Measurements from ENCODE around the gene ERBB4.

Gene ERBB4

DNA sequence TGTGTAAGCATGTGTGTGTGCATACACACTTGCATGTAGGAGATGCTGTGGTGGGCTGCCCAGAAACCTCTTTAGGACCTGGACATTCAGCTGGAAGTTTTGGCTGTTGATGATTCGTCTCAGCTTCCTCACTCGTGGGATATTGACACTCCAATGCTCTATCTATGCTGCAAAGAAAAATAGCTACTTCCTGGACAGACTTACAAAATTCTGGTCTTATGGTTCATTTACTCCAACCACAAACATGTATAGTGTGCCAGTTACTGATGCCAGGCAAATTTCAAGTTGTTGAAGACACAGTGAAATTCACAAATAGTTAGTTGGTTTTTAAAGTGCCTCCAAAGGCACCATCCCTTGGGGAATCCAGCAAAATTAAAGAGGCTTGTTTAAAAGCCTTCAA is 1099.6 kb downstream of the ERBB4 start:
- in situ Hi-C loops (cut with MboI; ENCODE audit: low sequenced_read_pairs), result no loop called here

DNA sequence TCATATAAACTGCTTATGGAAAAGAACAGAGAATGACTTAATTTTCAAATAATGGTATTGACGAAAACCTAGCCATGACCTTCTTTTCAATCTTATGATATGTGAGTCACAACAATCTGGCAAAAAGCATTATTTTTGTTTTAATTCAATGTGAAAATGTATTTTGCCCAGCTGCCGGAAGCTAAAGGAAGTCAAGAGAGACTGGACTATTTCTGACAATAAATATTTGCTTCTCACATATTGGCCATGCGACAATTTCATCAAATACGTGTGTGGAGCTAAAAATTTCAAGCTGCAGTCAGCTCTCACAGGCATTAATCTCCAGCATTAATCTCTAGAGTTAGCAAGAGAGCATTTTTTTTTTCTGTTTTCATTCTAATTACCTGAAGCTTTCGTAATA is 1101.2 kb downstream of the ERBB4 start:
- in situ Hi-C loops (cut with MboI; ENCODE audit: low sequenced_read_pairs), result no loop called here

DNA sequence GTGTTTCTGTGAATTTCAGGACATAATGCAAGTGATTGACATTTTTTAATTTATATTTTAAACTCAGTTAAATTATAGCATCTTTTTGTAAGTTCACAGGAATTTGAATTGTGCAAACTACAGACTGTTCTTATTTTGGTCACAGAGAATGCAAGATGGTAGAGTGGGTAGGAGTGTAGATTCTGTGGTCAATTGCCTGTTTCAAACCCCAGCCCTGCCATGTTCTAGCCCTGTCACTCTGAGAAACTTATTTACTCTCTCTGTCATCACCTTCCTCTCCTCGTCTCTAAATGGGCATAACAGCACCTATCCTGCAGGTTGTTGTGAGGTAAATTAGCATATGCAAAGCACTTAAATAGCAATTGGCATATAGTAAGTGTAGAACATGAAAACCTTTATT is 1102.4 kb downstream of the ERBB4 start:
- in situ Hi-C loops (cut with MboI; ENCODE audit: low sequenced_read_pairs), result no loop called here

DNA sequence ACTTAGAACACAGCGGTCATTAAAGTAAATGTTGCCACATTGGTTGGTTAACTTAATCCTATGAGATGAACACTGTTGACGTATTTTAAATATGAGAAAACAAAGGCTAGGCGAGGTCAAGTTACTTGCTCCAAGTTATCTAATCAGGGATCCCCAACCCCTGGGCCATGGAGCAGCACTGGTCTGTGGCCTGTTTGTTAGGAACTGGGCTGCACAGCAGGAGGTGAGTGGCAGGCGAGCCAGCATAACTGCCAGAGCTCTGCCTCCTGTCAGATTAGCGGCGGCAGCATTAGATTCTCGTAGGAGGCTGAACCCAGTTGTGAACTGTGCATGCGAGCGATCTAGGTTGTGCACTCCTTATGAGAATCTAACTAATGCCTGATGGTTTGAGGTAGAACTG is 1103.3 kb downstream of the ERBB4 start:
- in situ Hi-C loops (cut with MboI; ENCODE audit: low sequenced_read_pairs), result no loop called here

DNA sequence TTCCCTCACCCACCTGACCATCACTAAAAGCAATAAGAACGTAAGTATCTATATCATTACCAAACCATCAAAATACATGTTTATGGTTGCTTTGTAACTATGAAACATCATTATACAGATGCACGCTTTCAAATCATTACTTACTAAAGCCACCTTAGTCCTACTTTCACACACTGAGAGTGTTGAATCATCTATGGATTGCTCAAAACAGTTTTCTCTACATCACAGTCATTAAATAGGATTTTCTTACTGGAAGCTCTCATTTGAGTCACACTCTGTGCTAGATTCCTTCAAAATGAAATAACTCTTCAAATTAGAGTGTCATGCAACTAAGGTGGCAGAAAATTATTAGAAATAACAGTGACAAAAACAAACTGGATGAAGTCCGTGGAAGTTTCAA is 1103.8 kb downstream of the ERBB4 start:
- in situ Hi-C loops (cut with MboI; ENCODE audit: low sequenced_read_pairs), result no loop called here

DNA sequence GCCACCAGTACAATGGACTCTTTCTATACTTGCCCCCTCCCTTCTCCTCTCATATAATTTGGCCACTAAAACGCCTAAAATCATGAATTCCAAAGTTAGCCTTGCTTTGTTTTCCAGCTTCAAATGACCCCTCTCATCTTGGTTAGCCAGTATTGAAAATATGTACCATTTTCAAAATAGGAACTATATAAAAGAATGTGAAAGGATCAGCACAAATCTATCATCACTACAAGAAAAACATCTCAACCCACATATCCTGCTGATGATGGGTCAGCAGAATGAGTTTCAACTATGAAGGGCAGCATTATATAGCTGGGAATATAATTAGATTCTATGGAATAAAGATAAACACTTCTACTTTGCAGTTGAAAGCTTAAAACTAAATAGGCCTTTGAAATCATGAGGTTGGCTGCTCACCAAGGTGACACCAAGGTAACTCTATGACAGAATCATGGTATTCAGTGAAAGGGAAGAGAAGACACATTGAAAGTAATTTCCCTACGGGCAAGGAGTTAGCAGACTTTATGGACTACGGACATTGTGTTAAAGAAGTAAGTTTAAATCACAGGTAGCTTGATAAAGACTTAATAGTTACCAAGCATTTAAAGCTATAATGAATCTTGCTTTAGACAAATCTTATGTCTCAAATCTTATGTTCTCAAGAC is 1109.2 kb downstream of the ERBB4 start:
- in situ Hi-C loops (cut with MboI; ENCODE audit: low sequenced_read_pairs), result no loop called here

DNA sequence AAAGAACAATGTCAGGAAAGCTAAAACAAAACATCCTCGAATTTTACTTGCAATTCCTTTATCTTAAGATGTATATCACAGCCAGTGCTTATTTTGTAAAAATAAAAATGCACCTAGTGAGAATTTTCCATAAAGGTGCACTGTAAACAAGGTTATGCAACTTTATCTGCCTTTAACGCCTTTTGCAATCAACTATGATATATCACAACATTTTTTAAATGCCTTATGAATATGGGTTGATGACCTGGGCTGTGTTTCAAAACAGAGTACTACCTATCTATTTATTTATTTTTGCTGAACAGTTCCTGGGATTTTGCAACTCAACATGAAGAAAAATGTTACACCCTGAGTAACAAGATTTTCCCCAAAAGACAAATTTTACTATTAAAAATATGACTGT is 1112.4 kb downstream of the ERBB4 start:
- in situ Hi-C loops (cut with MboI; ENCODE audit: low sequenced_read_pairs), result no loop called here

DNA sequence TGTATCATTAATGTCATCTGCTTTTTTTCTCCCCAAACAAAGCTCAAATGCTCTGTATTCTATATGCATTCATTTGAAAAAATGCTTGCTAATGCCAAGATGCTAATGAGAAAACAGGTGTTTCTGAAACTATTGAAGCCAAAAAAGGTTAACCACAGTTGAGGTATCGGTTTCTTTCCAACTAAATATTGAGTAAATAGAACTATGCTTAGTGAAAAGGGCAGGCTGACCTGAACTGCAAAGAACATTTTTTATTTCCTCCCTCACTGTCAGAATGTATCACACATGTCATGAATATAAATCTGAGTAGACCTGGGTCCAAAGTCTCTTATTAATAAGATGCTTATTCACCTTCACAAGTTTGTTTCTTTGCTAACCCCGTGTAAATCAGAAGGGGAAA is 1115.6 kb downstream of the ERBB4 start:
- in situ Hi-C loops (cut with MboI; ENCODE audit: low sequenced_read_pairs), result no loop called here

DNA sequence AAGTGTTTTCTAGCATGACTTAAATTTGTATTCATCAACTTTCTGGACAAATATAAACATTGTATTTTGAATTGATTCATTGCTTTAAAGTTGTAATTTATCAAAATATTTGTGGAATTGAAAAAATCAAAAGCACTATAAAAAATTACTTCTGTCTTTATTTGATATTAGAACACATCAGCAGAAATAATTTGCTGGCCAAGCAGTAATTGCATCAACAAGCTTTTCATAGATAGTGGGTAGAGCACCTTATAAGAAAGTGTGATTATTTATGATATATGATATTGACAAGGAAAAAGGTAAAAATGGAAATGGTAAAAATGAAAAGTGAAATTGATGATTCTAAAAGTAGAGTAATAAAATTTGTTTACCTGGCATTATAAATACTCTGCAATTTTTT is 1121.1 kb downstream of the ERBB4 start:
- in situ Hi-C loops (cut with MboI; ENCODE audit: low sequenced_read_pairs), result no loop called here

DNA sequence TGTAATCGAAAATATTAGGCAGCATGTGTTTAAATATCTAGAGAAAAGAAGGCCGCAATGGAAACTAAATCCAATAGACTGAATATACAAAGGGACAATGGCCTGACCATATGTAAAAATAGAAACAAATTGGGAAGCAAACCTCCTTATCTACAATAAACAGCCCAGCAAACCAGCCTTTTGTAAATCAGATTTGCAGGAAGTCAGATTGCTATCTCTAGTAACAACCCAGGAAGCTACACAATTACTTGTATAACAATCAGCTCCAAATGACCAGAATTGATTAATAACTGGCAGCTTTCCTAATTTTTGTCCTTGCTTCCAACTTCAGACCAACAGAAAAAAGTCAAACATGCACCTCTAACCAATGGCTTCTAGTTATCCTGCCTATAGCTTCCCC is 1122.2 kb downstream of the ERBB4 start:
- in situ Hi-C loops (cut with MboI; ENCODE audit: low sequenced_read_pairs), result no loop called here

DNA sequence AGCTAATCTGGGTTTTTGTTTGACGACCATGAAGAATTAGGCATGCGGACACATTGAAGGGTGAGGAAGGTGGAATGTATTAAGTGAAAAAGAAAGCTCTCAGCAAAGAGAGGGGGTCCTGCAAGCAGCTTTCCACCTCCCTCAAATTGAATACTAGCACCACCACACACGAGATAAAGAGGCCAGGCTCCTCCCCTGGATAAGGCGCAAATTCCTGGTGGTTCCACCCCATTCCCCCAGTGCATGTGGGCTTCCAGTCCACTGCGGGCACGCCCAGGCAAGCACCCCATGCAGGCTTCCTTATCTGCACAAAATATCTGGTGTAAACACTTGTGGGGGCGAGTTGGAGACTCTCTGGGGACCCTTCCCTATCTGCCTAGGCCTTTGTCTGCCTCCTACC is 1124.9 kb downstream of the ERBB4 start:
- in situ Hi-C loops (cut with MboI; ENCODE audit: low sequenced_read_pairs), result no loop called here

DNA sequence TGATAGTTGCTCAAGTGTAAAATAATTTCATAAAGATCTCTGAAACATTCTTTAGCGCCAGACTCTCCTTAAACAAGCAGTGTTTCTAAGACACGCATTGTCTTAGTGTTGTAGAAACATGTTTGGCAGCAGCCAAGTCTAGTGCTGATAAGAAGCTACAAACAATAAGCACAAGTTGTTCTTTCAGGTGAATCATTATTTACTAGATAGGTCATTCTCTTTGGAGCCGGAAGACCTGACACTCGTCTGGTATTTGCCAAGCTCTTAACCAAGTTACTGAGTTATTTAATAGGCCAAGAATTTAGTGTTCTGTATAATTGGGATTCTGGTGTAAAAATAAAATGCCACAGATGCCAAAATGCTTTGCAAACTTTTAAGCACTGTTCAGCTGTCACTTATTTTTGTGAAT is 1130.1 kb downstream of the ERBB4 start:
- in situ Hi-C loops (cut with MboI; ENCODE audit: low sequenced_read_pairs), result no loop called here

DNA sequence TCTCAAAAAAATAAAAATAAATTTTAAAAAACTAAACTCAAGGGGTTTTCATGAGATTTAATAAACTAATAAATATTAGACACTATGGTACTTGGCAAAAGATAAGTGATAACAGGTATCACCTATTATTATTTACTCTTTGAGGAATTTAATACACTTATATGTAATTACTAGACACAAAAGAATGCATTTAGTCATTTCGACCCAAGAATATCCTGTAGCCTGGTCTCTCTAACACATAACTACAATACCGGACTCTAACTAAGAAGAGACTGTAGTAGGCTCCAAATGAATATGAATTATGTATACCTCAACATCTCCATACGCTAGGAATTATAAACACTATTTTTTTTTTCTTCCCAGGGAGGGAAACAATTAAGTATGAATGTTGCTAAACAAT is 1131.5 kb downstream of the ERBB4 start:
- in situ Hi-C loops (cut with MboI; ENCODE audit: low sequenced_read_pairs), result no loop called here

DNA sequence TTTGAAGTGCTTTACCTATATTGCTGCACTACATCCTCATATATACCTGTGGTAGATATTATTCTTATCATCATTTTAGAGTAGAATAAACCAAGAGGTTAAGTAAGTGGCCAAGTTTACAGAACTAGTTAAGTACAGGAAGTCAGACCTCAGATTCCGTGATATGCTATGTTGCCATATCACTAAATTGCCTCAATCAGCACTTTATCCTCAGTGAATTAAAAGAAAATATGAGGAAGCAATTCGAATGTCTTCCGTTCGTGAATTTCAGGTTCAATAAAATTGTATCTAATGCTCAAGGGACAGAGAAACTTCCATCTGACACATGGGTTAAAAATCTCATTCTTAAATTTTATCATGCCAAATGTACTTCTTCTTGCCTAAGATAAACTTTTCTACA is 1133.6 kb downstream of the ERBB4 start:
- in situ Hi-C loops (cut with MboI; ENCODE audit: low sequenced_read_pairs), result no loop called here

DNA sequence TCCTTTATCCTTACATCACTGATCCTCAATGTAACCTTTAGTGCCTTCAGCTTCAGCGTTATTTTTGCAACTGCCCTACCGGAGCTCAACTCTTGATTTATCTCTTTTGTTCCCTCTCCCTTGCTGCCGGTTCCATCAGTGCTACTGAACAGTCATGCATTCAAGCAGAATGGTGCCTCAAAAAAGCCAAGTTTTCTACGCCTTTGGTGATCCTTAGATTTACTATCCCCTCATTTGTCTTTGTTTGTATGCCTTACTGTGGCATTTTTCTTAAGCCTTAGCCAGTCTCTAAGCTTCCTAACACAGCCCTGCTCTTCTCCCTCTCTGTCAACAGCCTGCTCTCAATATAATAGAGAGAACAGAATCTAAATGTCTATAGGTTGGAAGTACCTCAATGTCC is 1134.5 kb downstream of the ERBB4 start:
- in situ Hi-C loops (cut with MboI; ENCODE audit: low sequenced_read_pairs), result no loop called here

DNA sequence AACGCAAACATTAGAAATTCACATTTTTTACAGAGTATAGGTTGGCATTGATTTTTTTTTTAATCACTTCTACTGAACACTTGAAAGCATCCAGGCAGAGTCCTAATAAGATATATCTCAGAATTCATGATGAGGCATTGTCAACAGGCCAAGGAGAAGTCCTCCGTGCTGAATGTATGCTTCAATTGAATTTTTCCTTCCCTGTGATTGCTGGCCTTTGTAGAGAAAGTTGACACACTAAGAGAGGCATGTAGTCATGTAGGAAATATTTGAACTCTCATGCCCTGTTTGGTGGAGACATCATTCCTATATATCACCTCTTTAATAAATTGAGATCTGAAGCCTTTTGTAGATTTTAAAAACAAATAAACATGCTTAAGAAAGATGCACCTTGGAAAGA is 1137.3 kb downstream of the ERBB4 start:
- in situ Hi-C loops (cut with MboI; ENCODE audit: low sequenced_read_pairs), result no loop called here

DNA sequence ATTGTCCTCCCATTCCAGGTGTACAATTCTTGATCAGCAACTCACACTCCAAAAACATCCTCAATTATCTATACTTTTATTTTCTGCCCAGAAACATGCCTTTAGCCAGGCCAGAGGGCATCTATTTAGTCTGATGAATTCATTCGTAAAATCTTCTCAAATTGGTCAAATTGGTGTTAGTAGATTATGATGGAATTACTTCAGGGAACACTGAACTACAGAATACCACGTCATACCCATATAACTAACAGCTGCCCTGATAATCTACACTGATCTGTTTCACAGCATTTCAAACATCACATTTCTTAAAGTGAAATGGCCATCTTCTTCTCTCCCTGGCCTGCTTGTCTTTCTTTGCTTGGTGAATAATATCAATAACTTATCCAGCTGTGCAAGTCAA is 1140.8 kb downstream of the ERBB4 start:
- in situ Hi-C loops (cut with MboI; ENCODE audit: low sequenced_read_pairs), result no loop called here

DNA sequence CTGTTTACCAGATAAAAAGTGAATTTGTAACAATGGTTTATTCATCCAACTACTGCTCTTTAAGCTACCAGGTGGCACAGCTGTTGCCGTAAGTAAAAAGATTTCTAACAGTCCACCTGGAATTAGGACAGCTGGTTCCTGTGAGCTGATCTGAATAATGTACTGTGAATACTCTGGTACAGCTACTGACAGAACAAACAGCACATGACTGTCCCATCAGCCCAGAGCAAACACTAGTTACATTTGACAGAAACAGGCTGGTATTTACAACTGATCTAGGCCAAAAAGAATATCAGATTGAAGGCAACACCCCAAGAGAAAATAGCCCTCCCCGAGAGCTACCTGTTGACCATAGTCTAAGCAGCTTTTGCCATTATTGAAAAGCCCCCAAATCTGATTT is 1141.8 kb downstream of the ERBB4 start:
- in situ Hi-C loops (cut with MboI; ENCODE audit: low sequenced_read_pairs), result no loop called here

DNA sequence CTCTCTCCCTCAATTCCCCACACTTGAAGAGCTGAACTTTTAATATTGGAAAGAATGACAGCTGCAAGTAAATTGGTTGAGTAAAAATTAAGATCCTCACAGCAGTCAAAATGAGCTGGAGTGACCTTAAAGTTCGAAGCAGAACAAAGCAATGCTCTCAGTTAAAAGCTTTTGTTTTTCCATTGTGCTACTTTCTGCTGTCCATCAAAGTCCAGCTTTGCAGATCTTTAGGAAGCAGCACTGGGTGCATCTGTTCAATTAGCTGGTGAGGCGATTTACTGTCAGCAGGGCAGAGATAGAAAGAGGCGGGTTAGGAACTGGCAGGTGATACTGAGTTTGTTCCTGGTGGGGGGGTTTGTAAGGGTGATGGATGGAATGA is 1147.4 kb downstream of the ERBB4 start:
- in situ Hi-C loops (cut with MboI; ENCODE audit: low sequenced_read_pairs), result no loop called here

DNA sequence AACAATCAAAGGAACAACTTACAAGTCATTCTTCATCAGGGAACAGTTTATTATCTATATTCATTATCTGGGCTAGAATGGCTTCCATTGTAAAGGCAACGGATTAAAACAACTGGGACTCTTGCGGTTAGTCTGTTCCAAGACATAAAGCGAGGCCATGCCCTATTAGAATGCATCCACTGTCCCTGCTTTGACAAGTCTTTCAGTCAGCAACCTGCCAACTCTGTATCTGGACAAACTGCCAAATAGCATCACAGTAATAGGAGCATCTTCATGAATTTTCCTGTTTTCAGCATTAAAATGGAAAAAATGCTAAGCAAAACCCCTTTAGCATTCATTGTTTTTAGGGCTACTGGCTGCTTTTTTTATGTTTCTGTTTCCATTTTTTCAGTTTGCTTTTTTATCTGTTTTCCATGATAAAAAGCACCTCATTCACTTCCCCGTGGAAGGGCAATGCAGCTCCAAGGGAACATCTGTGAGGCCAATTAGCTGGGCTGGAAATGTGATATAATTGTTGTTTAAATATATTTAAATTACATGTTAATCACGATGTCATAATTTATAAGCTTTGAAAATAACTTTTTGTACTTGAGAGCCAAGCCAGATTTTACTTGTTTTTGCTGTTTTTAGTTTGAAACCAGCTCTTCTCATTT is 1147.9 kb downstream of the ERBB4 start:
- in situ Hi-C loops (cut with MboI; ENCODE audit: low sequenced_read_pairs), result no loop called here

DNA sequence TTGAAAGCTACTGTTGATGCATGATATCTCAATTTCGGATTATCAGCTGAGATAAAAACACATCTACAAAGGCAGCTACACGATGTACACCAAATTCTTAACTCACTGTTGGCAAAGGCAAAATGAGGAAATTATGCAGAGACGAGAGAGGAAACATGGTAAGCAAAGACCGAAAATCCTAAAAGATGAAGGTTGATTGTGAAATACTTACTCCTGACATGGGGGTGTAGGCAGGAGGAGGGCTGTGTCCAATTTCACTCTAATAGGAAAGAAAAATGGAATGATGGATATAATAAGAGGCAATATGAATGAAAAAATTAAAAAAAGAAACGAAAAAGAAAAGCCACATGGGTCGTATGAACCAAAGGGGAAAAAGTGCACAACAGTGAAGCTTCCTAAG is 1150.9 kb downstream of the ERBB4 start:
- in situ Hi-C loops (cut with MboI; ENCODE audit: low sequenced_read_pairs), result no loop called here

DNA sequence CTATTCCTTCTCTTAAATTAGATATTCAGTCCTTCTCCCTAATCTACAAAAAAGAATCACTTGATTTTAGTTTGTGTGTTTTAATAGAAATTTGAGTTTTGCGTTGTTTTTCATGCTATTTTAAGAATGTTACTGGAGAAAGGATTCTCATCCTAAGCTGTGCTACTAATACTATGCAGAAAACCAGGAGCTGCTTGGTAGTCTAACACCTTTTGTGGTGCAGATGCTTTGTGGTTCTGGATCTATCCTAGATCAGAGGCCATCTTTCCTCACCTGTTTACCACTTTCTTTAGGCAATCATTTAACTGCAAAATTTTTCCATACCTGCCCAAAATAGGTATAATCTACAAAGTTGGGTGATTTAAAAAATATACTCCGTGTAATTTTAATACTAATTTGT is 1158.6 kb downstream of the ERBB4 start:
- in situ Hi-C loops (cut with MboI; ENCODE audit: low sequenced_read_pairs), result no loop called here

DNA sequence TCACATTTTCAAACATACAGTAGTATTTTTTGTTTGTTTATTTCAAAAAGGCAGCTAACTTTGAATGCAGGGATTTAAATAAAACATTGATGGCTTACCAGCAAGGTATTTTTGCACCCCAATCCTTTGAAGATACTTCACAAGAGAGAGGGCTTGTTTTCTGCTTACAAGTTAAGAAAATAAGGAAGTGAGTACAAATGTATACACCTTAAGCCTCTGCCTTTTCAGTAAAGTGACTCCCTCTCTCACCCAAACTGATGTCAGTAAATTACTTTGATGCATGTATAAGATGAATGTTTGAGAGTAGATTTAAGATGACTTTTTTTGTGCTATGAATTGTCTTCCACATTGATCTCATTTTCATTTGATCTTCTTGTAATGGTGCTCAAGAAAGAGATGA is 1162.2 kb downstream of the ERBB4 start:
- in situ Hi-C loops (cut with MboI; ENCODE audit: low sequenced_read_pairs), result no loop called here
